Stimulated activated naive CD4-positive, alpha-beta T cell treated with Interleukin-2 at 50 U/mL for 16 hours (primary cell): Measurements from ENCODE around the gene IFT88.

ENCODE experiments used
- DNase-seq: peaks from one replicate; lab custom pipeline; 2025; lab: John Stamatoyannopoulos, UW

The IFT88 gene

GRCh38 chr13:20716951-20717350 is 150.0 kb downstream of the IFT88 start:
- DNase-seq = no peak

DNA sequence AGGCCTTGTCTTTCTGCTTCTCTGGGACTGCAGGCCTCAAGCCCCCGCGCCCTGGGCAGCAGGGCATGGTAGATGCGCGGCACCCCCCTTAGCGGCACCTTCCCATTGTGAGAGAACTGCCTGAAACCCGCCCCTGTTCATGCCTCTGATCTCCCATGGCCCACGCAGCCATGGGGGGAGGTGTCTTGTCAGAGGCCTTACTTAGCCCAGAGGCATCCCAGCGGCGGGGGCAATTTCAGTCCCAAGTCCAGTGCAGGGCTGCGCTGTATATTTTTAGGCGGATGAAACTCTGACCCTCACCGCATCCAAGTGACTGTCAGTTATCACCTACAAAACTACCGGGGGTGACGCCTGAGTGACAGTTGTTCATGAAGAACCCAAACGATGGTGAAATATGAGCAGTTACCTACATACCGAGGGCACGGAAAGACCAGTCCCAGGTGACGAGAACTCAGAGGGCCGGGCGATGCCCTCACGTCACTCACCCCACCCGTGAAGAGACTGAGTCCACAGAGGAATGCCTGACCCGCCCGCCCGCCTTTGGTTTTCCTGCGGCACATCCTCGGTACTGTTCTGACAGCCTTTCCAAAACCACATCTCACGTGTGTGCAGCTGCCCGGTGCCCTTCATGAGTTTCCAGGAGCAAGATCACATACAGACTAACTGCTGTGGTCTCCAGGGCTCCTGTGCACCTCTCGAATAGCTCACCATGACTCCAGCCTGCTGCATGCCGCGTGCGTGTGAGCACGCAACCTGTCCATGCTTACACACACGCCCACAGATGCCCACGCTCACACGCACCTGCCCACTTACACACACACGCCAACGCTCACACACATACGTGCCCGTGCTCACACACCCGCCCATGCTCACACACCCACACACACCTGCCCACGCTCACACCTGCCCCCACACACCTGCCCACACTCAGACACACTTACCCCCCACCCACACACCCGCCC is 150.9 kb downstream of the IFT88 start:
- DNase-seq = no peak

DNA sequence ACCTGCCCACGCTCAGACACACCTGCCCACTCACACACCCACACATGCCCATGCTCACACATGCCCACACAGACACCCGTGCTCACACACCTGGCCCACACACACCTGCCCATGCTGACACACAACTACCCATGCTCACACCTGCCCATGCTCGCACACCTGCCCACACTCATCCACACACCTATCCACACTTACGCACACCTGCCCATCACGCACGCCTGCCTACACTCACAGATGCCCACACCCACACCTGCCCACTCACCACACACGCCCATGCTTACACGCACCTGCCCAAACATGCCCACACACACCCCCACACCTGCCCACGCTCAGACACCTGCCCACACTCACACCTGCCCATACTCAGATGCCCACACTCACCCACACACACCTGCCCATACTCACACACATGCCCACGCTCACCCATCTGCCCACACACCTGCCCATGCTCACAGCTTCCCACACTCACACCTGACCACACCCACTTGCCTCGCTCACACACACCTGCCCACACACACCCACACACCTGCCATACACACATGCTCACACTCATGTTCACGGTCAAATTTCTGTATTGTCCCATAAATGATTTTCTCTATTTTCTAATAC is 152.1 kb downstream of the IFT88 start:
- DNase-seq = no peak

DNA sequence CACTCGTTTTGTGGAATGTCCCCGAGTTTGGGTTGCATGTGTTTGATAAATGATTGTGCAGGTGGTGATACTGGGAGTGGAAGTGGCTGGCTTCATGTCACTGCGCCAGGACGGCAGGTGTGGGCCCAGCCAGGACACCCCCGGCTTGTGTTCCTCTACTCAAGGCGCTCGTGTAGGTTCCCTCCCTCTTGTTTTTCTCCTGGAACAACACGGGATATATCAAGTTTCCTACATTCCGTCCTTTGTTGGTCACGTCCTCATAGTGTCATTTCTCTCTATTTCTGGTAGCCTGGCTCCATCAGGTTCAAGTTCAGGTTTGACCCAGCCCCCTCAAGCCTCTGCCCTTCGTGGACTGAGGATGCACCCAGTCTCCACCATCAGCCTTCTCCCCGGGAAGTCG is 152.8 kb downstream of the IFT88 start:
- no peak for DNase-seq

- no peak for DNase-seq
Measured at GRCh38 chr13:20720499-20720898, 153.5 kb downstream of the IFT88 start.

DNA sequence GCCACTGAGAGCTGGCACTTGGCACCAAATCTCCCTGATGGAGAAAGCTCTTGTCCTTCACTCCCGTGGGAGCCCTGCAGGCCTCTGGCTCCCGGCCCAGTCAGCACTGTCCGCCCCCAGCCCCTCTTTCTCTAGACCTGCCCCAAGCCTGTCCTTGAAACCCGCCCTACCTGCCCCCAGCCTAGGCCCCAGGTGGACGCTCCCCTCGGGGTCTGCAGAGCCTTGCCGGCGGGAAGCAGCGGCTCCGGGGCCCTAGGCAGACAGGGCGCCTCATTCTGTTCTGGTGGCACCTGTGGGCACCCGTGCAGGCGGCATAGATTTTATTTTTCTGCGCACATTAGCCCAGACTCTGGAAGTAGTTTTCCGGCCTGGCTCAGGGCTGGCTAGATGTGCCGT is 154.1 kb downstream of the IFT88 start:
- DNase-seq = no peak

- DNase-seq = no peak
Measured at GRCh38 chr13:20721454-20722357, 154.7 kb downstream of the IFT88 start.

- DNase-seq = no peak
Measured at GRCh38 chr13:20727856-20728255, 160.9 kb downstream of the IFT88 start.

DNA sequence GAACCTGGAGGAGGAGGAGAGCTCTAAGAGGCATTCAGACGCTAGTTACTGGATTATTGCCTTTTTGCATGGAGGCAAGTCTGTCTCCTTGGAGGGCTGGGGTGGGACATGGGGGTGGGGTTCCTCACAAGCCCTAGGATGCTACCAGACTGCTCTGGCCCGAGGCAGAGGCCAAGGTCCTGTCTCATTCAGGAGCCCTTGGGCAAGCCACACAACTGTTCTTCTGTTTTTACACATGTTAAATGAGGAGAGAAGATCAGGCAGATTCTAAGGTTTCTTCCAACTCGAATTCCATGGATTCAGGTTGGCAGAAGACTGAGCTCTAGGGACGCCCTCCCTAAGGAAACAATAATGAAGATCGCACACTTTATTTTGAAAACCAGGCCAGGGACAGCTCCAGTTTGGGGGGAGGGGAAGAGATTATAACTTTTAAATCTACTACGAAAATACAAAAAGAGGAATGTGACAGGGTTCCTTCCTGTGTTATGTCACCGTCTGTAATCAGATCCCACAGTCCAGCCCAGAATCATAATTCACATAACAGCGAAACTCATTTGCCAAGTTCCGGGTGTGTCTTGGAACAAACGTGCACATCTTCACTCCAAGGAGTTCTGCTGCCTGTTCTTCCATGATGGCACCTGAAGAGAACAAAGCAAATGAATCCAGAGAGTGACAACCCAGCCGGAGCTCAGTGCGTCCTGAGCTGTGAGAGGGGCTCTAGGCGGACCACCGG is 161.8 kb downstream of the IFT88 start:
- DNase-seq = no peak

DNA sequence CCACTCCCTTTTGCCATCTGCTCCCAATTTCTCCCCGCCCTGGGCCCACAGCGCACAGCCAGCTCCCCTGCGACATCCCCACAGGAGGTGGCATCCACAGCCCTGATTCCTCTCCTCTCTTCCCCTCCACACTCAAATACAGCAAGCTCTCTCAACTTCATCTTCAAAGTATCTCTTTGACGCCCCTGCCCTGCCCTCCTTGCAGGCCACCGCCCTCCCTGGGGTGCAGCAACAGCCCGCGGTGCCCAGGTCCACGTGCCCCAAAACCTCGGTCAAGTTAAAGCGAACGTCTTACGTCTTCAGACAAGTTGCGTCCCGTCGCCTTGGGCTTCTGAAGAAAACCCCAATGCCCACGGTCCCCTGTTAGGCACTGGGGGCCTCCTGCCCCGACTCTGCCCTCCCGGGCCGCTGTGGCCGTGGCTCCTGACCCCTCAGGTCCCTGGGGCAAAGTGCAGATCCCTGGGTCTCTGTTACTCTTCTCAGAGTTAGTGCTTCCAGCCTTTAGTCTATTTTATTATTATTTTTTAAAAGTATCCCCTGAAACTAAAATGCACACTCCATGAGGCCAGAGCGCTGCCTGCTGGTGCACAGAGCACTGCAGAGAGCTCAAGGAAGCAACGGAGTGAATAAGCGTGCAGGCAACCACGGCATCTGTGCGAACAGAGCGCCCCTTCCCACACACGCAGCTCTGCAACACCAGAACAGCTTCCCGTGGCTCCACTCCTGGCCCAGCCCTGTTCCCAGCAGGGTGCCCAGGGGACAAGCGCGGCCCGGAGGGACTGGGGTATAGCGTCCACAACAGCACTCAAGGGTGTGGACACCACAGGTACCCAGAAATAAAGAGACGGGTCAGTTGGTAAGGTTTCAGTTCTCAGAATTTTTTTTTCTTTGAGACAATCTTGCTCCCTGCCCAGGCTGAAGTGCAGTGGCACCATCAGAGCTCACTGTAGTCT is 163.0 kb downstream of the IFT88 start:
- DNase-seq = no peak

- no peak for DNase-seq
Measured at GRCh38 chr13:20738616-20739015, 171.7 kb downstream of the IFT88 start.

DNA sequence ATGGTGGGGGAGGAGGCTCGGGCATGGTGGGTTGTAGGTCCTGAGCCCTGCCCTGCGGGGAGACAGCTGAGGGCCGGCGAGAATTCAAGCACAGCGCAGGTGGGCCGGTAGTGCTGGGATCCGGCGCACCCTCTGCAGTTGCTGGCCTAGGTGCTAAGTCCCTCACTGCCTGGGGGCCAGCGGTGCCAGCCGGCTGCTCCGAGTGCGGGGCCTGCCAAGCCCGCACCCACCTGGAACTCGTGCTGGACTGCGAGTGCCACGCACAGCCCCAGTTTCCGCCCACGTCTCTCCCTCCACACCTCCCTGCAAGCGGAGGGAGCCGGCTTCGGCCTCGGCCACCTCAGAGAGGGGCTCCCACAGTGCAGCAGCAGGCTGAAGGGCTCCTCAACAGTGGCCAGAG is 173.1 kb downstream of the IFT88 start:
- no peak for DNase-seq
